AG04450 (cell line): Measurements from ENCODE around the gene SOBP. TPM values are rescaled to one million over a fixed set of nuclear protein-coding genes. Genes with fewer than 3 reads are reported as not detected.

Source experiments
- CTCF ChIA-PET: fragments of 300-600, 350-600 bp; formaldehyde crosslinking; extraction: SDS; loops from one replicate; lab custom pipeline; 2022; ENCODE audit warnings: antibody characterized with exemption, inconsistent platforms; lab: Charles Lee
- POLR2A ChIA-PET: fragments of 350-600 bp; formaldehyde crosslinking; extraction: SDS; loops from one replicate; lab custom pipeline; 2021; ENCODE audit warnings: antibody characterized with exemption, inconsistent platforms; lab: Yijun Ruan, JAX
- DNase-seq: peaks from one replicate; pipeline ENCODE4 v3.0.0-alpha.2; 2011; ENCODE audit warnings: low read depth, low spot score
- H3K27ac ChIP-seq: one replicate; pipeline ENCODE4 v1.5.1; 2012; ENCODE audit warnings: low read depth, low read length, control low read depth
- H3K27me3 ChIP-seq: one replicate; pipeline ENCODE4 v1.6.0; 2012; ENCODE audit warnings: low read length; ENCODE audit not compliant: control insufficient read depth, insufficient read depth
- H3K4me3 ChIP-seq: 2 replicates; pipeline ENCODE4 v1.5.1; 2011; ENCODE audit warnings: mild to moderate bottlenecking, low read depth, low read length, control low read depth
- H3K9me3 ChIP-seq: 2 replicates; pipeline ENCODE4 v1.5.1; 2012; ENCODE audit warnings: low read length; ENCODE audit not compliant: control insufficient read depth, insufficient read depth
- polyA plus RNA-seq: library from polyadenylated mRNA; depleted of rRNA; stranded (reverse); fragments of >200 nt; gene quantifications from 2 replicates; pipeline ENCODE4 v1.2.3, GENCODE V29; 2011
- TF ChIP-seq, protein P1 (sequence below): IDR thresholded peaks from 2 replicates; pipeline ENCODE4 v1.5.1; 2011; ENCODE audit warnings: low read depth, low read length, control low read depth, inconsistent platforms

SOBP gene
- polyA plus RNA-seq, 1 experiment = 0.76 TPM

DNA sequence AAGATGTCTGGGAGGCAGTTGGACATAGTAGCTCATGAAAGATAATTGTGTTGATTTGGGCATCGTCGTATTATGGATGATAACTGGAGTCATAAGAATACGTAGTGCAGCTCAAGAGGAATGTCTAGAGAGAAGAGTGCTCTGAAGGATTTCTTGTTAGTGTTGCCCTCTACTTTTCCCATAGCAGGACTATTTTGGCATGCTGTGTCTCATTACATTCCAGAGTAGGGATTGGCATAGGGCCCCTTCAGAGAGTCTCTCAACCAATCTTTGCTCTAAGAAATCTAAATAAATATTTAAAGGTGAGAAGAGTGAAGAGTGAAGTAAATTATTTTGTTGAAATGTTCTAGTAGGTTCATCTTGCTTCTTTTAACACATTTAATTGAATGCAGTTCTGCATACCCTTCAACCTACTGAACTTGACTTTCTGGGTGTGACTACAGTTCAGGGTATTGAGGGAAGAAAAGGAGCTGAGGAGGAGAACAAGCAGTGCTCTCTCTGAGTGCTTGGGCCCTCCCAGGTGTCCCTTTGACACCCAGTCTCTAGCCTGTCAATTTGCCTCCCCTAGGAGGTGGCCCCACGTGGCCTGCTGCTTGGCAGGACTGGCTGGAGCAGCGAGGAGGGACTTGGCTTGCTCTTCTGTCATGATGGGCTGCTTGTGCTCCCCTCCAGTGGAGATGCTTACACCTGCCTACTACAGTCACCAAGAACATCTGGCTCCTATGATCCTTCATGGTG lies 33.3 kb downstream of the SOBP start:
- POLR2A ChIA-PET = no interaction called here
- CTCF ChIA-PET = no interaction called here
- no peak overlapping the region for H3K27ac ChIP-seq
- H3K9me3 ChIP-seq = no peaks in the 10 kb centered on the region
- DNase-seq = no peak
- H3K4me3 ChIP-seq = no peak overlapping the region
- TF ChIP-seq, protein P1, sequence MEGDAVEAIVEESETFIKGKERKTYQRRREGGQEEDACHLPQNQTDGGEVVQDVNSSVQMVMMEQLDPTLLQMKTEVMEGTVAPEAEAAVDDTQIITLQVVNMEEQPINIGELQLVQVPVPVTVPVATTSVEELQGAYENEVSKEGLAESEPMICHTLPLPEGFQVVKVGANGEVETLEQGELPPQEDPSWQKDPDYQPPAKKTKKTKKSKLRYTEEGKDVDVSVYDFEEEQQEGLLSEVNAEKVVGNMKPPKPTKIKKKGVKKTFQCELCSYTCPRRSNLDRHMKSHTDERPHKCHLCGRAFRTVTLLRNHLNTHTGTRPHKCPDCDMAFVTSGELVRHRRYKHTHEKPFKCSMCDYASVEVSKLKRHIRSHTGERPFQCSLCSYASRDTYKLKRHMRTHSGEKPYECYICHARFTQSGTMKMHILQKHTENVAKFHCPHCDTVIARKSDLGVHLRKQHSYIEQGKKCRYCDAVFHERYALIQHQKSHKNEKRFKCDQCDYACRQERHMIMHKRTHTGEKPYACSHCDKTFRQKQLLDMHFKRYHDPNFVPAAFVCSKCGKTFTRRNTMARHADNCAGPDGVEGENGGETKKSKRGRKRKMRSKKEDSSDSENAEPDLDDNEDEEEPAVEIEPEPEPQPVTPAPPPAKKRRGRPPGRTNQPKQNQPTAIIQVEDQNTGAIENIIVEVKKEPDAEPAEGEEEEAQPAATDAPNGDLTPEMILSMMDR = no peak
- no peaks in the 10 kb centered on the region for H3K27me3 ChIP-seq

DNA sequence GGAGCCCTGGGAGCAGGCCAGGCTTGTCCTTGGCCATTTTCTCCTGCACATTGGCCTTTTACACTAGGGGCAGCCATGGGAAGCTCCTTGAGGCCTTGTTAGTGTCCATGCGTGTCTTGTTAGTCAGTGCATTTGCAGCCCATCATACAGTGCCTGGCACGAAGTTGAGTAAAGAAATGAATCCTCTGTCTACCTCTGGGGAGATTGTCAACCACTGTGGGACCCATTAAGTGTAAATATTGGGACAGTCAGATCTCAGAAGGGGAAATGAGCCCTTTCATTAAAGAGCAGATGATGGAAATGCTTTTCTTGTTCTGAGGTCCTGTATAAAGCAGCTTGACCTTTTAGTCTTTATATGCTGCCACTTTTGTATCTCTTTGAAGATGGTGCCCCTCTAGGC lies 33.9 kb downstream of the SOBP start:
- CTCF ChIA-PET = no interaction called here
- H3K27ac ChIP-seq = no peak overlapping the region
- TF ChIP-seq, protein P1 = no peak

DNA sequence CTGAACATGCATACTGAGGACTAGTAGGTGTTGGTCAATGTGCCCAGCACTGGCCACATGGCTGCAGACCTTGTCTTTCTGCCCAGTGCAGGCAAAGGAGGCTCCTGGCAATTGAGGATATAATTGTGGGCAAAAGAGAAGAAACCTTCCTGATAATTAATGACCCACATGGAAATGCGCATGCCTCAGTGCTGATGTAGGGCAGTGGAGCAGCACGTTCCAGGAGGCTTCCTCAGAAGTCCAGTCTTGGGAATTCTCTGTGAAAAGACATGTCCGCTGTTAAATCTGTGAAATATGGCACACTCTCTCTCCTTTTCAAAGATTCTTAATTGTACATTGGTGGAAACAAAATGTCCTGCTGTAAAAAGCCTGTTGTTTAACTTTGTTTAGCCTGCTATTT lies 34.7 kb downstream of the SOBP start:
- POLR2A ChIA-PET = no interaction called here
- no peak for DNase-seq
- TF ChIP-seq, protein P1 = no peak
- Histone ChIP-seq H3K4me3 (no peak overlapping the region), H3K9me3 (no peaks in the 10 kb centered on the region), H3K27ac (no peak overlapping the region), H3K27me3 (no peaks in the 10 kb centered on the region)
- CTCF ChIA-PET = no interaction called here

More for the DNA sequence above, 33.9 kb downstream of the SOBP start:
- POLR2A ChIA-PET = no interaction called here
- DNase-seq = no peak
- H3K4me3 ChIP-seq = no peak overlapping the region
- no peaks in the 10 kb centered on the region for H3K9me3 ChIP-seq
- H3K27me3 ChIP-seq = no peaks in the 10 kb centered on the region

DNA sequence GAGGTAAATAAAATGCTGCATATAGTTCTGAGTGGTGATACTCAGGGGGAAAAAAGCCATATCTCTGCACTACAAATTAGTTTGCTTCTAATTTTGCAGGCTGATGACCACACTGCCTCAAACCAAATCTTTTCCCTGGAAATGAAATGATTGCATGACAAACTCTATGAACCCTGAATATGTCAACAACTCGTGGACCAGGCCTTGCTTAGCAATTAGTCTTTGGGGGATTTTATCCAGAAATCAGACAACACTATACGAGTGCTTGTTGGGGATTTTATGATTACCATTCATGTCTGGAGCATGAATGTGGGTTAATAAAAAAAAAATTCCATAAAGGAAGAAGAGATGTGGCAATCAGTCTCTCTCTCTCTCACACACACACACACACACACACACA lies 42.0 kb downstream of the SOBP start:
- TF ChIP-seq, protein P1 = no peak
- H3K4me3 ChIP-seq = no peak overlapping the region
- ChIA-PET CTCF (interaction anchor here (0.6 kb wide), 1 partner anchor 214 kb away, joined by 3 read pairs; no protein-coding TSS in a partner anchor), POLR2A (no interaction called here)
- no peak for DNase-seq
- no peak overlapping the region for H3K27ac ChIP-seq
- no peaks in the 10 kb centered on the region for H3K27me3 ChIP-seq
- no peaks in the 10 kb centered on the region for H3K9me3 ChIP-seq

DNA sequence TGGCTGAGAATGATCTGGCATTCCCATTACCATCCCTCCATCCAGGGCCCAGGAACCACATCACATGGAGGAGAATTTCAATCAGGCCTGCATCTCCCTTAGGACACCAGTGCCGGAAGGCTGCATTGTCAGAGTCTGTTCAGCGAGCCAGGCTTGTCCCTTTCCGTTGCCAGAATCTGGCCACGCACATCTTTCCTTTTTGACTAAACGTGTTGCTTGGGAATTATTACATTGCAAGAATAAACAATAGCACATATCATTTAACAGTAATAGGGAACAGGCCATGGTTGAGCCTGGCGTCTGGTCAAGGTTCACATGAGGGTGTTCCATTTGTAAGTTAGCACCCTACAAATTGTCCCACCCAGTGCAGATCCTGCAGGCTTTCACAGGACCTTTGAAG lies 42.8 kb downstream of the SOBP start:
- CTCF ChIA-PET = interaction anchor here (1.0 kb wide), 1 partner anchor 401 kb away, joined by 3 read pairs; no protein-coding TSS in a partner anchor
- Histone ChIP-seq H3K9me3 (no peaks in the 10 kb centered on the region), H3K27me3 (no peaks in the 10 kb centered on the region), H3K4me3 (no peak overlapping the region), H3K27ac (no peak overlapping the region)
- TF ChIP-seq, protein P1 = no peak
- DNase-seq = no peak
- POLR2A ChIA-PET = no interaction called here
